Activated naive CD4-positive, alpha-beta T cell treated with anti-CD3 and anti-CD28 coated beads, Interleukin-2, amount 10 ng/mL, durations not matched to agents 7 days and 5 days (primary cell): ENCODE results near the gene RNF130.
"Not testable (repeated sequence)": the region's sequence is repeated elsewhere in the genome, so short reads cannot be mapped to it uniquely, and the experiment has no call there.

Experiments
- CTCF ChIA-PET: fragments of 350-600 bp; sonication (Branson Sonifier 250); formaldehyde crosslinking; loops from one replicate; lab custom pipeline; 2021; ENCODE audit warnings: antibody characterized with exemption; lab: Charles Lee
- DNase-seq: peaks from one replicate; pipeline ENCODE4 v3.0.0-alpha.2; 2020
- H3K27ac Mint-ChIP-seq: one replicate; pipeline ENCODE4 v1.8.0; 2021; ENCODE audit warnings: mild to moderate bottlenecking, moderate library complexity, mixed read lengths
- H3K27me3 Mint-ChIP-seq: one replicate; pipeline ENCODE4 v1.8.0; 2021; ENCODE audit warnings: mild to moderate bottlenecking, mixed read lengths
- H3K36me3 Mint-ChIP-seq: one replicate; pipeline ENCODE4 v1.8.0; 2021; ENCODE audit warnings: mixed read lengths
- H3K4me1 Mint-ChIP-seq: one replicate; pipeline ENCODE4 v1.8.0; 2021; ENCODE audit warnings: mixed read lengths
- H3K4me3 Mint-ChIP-seq: one replicate; pipeline ENCODE4 v1.8.0; 2021; ENCODE audit warnings: mild to moderate bottlenecking, moderate library complexity, mixed read lengths
- H3K9me3 Mint-ChIP-seq: one replicate; pipeline ENCODE4 v1.8.0; 2021; ENCODE audit warnings: mixed read lengths

The RNF130 gene

GRCh38 chr5:180012316-180012715, 59.2 kb downstream of the RNF130 start:
- CTCF ChIA-PET: no interaction called here
- H3K27ac Mint-ChIP-seq: no peak overlapping the region

GRCh38 chr5:180010636-180011035, 60.9 kb downstream of the RNF130 start:
- H3K27me3 Mint-ChIP-seq: no peaks in the 10 kb centered on the region
- no peaks in the 10 kb centered on the region for H3K36me3 Mint-ChIP-seq
- CTCF ChIA-PET: no interaction called here
- no peak for DNase-seq
- H3K4me3 Mint-ChIP-seq: no peak overlapping the region
- peaks cover 17% of the 10 kb centered on the region for H3K4me1 Mint-ChIP-seq
- no peaks in the 10 kb centered on the region for H3K9me3 Mint-ChIP-seq
- no peak overlapping the region for H3K27ac Mint-ChIP-seq

More at GRCh38 chr5:180012316-180012715, 59.2 kb downstream of the RNF130 start:
- peaks cover under 1% of the 10 kb centered on the region for H3K4me1 Mint-ChIP-seq
- no peaks in the 10 kb centered on the region for H3K9me3 Mint-ChIP-seq
- no peaks in the 10 kb centered on the region for H3K36me3 Mint-ChIP-seq
- no peak overlapping the region for H3K4me3 Mint-ChIP-seq
- H3K27me3 Mint-ChIP-seq: no peaks in the 10 kb centered on the region
- no peak for DNase-seq

DNA sequence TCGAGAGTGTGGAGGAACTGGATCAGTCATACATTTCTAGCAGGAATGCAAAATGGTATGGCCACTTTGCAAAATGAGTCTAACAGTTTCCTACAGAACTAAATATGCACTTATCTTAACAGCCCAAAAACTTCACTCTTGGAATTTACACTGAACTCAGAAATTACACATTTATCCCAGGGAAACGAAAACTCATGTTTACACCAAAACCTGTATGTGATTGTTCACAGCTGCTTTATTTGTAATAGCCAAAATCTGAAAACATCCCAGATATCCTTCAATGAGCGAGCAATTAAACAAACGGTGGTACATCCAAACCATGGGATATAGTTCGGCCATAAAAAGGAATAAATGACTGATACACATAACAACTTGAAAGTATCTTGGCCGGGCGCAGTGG, 62.0 kb downstream of the RNF130 start:
- CTCF ChIA-PET: interaction anchor here (0.6 kb wide), 1 partner anchor 205 kb away, joined by 3 read pairs; no protein-coding TSS in a partner anchor
- H3K27ac Mint-ChIP-seq: no peak overlapping the region
- no peak overlapping the region for H3K4me3 Mint-ChIP-seq

GRCh38 chr5:180008433-180008832, 63.1 kb downstream of the RNF130 start:
- H3K27ac Mint-ChIP-seq: no peak overlapping the region
- no peak overlapping the region for H3K4me3 Mint-ChIP-seq
- no peaks in the 10 kb centered on the region for H3K27me3 Mint-ChIP-seq
- peaks cover 19% of the 10 kb centered on the region for H3K4me1 Mint-ChIP-seq
- DNase-seq: no peak
- CTCF ChIA-PET: no interaction called here
- H3K36me3 Mint-ChIP-seq: no peaks in the 10 kb centered on the region
- H3K9me3 Mint-ChIP-seq: no peaks in the 10 kb centered on the region

More for the DNA sequence above, 62.0 kb downstream of the RNF130 start:
- Mint-ChIP-seq H3K36me3 (no peaks in the 10 kb centered on the region), H3K9me3 (no peaks in the 10 kb centered on the region), H3K27me3 (no peaks in the 10 kb centered on the region), H3K4me1 (peaks cover 19% of the 10 kb centered on the region)
- DNase-seq: no peak

- CTCF ChIA-PET: no interaction called here
- no peak overlapping the region for H3K4me3 Mint-ChIP-seq
- H3K9me3 Mint-ChIP-seq: no peaks in the 10 kb centered on the region
- peaks cover 19% of the 10 kb centered on the region for H3K4me1 Mint-ChIP-seq
- H3K27ac Mint-ChIP-seq: no peak overlapping the region
- no peaks in the 10 kb centered on the region for H3K36me3 Mint-ChIP-seq
- DNase-seq: no peak
- no peaks in the 10 kb centered on the region for H3K27me3 Mint-ChIP-seq
Measured at GRCh38 chr5:180007582-180007981, 64.0 kb downstream of the RNF130 start.

DNA sequence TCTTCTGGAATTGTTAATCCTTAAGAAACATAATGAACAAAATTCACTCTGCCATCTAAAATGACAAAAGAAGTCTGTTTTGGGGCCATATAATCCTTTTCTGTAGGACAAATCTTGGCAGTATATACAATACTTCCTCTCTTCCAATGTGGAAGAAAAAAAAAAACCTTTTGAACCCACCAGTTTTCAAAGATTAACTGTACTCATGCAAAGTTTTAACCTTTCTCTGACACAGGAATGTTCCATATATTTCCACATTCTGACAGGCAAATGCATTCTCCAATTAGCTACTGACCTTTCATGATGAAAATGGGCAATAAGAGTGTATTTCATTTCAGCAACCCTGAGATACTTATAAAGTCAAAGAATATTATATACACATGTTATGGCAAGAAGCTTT, 65.4 kb downstream of the RNF130 start:
- CTCF ChIA-PET: no interaction called here
- no peak for DNase-seq
- no peaks in the 10 kb centered on the region for H3K36me3 Mint-ChIP-seq
- H3K27ac Mint-ChIP-seq: no peak overlapping the region
- H3K4me1 Mint-ChIP-seq: peaks cover 19% of the 10 kb centered on the region
- H3K9me3 Mint-ChIP-seq: no peaks in the 10 kb centered on the region
- no peaks in the 10 kb centered on the region for H3K27me3 Mint-ChIP-seq
- H3K4me3 Mint-ChIP-seq: no peak overlapping the region

DNA sequence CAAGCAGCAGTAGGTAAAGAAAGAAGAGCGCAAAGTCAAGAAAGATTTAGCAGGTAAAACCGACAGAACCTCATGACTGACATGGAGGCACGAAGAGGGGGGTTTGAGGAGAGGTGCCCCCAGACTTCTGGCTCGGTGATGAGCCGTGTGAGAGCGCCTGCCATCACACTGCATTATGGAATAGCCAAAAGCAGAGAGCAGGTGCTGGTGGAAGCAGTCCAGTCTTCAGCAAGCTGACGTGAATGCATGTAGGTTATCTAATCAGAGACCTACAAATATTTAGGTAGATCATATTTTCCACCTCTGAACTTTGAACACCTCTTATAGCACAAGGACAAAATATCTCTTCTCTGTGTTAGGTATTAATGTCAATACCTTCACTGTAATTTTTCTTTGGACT, 68.4 kb downstream of the RNF130 start:
- no peaks in the 10 kb centered on the region for H3K27me3 Mint-ChIP-seq
- no peak for DNase-seq
- CTCF ChIA-PET: no interaction called here
- no peak overlapping the region for H3K27ac Mint-ChIP-seq
- H3K4me3 Mint-ChIP-seq: no peak overlapping the region
- H3K9me3 Mint-ChIP-seq: peaks cover under 1% of the 10 kb centered on the region
- H3K36me3 Mint-ChIP-seq: no peaks in the 10 kb centered on the region
- peaks cover 19% of the 10 kb centered on the region for H3K4me1 Mint-ChIP-seq

GRCh38 chr5:180001742-180002141, 69.8 kb downstream of the RNF130 start:
- Mint-ChIP-seq H3K27ac (no peak overlapping the region), H3K4me1 (peaks cover 12% of the 10 kb centered on the region), H3K36me3 (no peaks in the 10 kb centered on the region), H3K4me3 (no peak overlapping the region), H3K27me3 (no peaks in the 10 kb centered on the region), H3K9me3 (peaks cover 2% of the 10 kb centered on the region)
- no peak for DNase-seq
- CTCF ChIA-PET: no interaction called here

DNA sequence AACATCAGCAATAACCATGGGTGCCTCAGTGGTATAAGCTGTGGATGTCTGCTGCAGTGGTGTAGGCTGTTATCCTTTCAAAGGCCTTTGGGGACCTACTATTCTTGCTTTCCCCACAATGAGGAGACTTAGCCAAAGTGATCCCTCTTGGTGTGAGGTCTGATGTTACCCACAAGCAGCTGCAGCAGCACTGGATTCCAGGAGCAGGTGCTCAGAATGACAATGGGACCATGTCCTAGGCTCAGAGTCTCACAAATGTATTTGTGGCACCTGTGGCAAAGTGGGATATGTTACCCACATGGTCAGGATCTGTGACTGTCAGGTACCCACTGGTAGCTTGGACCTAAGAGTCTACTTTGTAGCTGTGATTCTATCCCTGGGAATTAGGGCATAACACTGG, 70.4 kb downstream of the RNF130 start:
- no peaks in the 10 kb centered on the region for H3K36me3 Mint-ChIP-seq
- CTCF ChIA-PET: no interaction called here
- H3K4me1 Mint-ChIP-seq: peaks cover 6% of the 10 kb centered on the region
- DNase-seq: no peak
- no peak overlapping the region for H3K4me3 Mint-ChIP-seq
- no peak overlapping the region for H3K27ac Mint-ChIP-seq
- peaks cover 2% of the 10 kb centered on the region for H3K9me3 Mint-ChIP-seq
- H3K27me3 Mint-ChIP-seq: no peaks in the 10 kb centered on the region

DNA sequence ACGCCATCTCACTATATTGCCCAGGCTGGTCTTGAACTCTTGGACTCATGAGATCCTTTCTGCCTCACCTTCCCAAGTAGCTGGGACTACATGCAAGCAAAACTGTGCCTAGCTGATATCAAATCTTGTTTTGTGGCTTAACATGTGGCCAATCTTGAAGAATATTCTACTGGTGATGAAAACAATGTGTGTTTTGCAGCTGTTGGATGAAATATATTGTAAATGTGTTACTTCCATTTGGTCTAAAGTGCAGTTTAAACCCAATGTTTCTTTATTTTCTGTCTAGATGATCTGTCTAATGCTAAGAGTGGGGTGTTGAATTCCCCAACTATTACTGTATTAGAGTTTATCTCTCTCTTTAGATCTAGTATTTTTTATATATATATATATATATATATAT, 73.1 kb downstream of the RNF130 start:
- Mint-ChIP-seq H3K9me3 (peaks cover 4% of the 10 kb centered on the region), H3K4me3 (no peak overlapping the region), H3K27ac (no peak overlapping the region), H3K4me1 (no peaks in the 10 kb centered on the region), H3K36me3 (peaks cover 1% of the 10 kb centered on the region), H3K27me3 (no peaks in the 10 kb centered on the region)
- DNase-seq: no peak
- CTCF ChIA-PET: no interaction called here

- peaks cover 1% of the 10 kb centered on the region for H3K36me3 Mint-ChIP-seq
- H3K4me3 Mint-ChIP-seq: no peak overlapping the region
- CTCF ChIA-PET: interaction anchor here (1.0 kb wide), 1 partner anchor 96 kb away, joined by 3 read pairs; no protein-coding TSS in a partner anchor
- no peaks in the 10 kb centered on the region for H3K4me1 Mint-ChIP-seq
- DNase-seq: no peak
- H3K27me3 Mint-ChIP-seq: no peaks in the 10 kb centered on the region
- no peak overlapping the region for H3K27ac Mint-ChIP-seq
- H3K9me3 Mint-ChIP-seq: peaks cover 4% of the 10 kb centered on the region
Measured at GRCh38 chr5:179994583-179995323, 76.8 kb downstream of the RNF130 start.

DNA sequence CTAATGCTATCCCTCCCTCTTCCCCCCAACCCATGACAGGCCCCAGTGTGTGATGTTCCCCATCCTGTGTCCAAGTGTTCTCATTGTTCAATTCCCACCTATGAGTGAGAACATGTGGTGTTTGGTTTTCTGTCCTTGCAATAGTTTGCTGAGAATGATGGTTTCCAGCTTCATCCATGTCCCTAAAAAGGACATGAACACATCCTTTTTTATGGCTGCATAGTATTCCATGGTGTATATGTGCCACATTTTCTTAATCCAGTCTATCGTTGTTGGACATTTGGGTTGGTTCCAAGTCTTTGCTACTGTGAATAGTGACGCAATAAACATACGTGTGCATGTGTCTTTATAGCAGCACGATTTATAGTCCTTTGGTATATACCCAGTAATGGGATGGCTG, 78.7 kb downstream of the RNF130 start:
- H3K27me3 Mint-ChIP-seq, DNase-seq, CTCF ChIA-PET, H3K27ac Mint-ChIP-seq, H3K36me3 Mint-ChIP-seq, H3K4me3 Mint-ChIP-seq, H3K4me1 Mint-ChIP-seq, H3K9me3 Mint-ChIP-seq: not testable (repeated sequence)

GRCh38 chr5:179991106-179991505, 80.5 kb downstream of the RNF130 start:
- peaks cover 1% of the 10 kb centered on the region for H3K36me3 Mint-ChIP-seq
- peaks cover 2% of the 10 kb centered on the region for H3K9me3 Mint-ChIP-seq
- no peaks in the 10 kb centered on the region for H3K4me1 Mint-ChIP-seq
- DNase-seq: no peak
- CTCF ChIA-PET: no interaction called here
- H3K27ac Mint-ChIP-seq: no peak overlapping the region
- no peak overlapping the region for H3K4me3 Mint-ChIP-seq
- no peaks in the 10 kb centered on the region for H3K27me3 Mint-ChIP-seq

DNA sequence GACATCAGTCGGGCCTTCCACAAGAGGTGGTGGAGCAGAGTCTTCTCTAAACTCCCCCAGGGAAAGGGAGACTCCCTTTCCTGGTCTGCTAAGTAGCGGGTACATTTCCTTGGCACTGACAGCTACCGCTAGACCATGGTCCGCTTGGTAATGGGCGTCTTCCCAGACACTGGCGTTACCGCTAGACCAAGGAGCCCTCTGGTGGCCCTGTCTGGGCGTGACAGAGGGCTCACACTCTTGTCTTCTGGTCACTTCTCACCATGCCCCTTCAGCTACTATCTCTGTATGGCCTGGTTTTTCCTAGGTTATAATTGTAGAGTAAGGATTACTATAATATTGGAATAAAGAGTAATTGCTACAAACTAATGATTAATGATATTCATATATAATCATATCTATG, 81.0 kb downstream of the RNF130 start:
- H3K4me1 Mint-ChIP-seq, H3K36me3 Mint-ChIP-seq, H3K27ac Mint-ChIP-seq, H3K4me3 Mint-ChIP-seq, H3K9me3 Mint-ChIP-seq, H3K27me3 Mint-ChIP-seq, CTCF ChIA-PET, DNase-seq: not testable (repeated sequence)

DNA sequence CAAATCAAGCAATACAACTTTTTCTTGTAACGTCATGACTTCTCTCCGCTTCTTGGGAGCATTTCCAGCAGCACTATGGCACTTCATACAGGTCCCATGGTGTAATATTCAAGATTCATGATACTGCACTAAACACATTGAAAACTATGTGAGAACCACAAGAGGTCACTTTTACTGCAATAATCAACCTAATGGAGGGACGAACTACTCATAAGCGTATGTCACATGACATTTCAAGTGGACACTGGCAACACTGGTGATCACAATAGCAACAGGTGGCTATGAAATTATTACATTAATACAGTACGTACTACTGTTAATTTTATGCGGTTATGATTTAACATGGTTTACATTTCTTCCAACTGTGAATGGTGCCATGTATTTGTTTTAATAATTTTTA, 85.2 kb downstream of the RNF130 start:
- Mint-ChIP-seq H3K27ac (no peak overlapping the region), H3K9me3 (no peaks in the 10 kb centered on the region), H3K27me3 (no peaks in the 10 kb centered on the region), H3K36me3 (no peaks in the 10 kb centered on the region), H3K4me3 (no peak overlapping the region), H3K4me1 (no peaks in the 10 kb centered on the region)
- no peak for DNase-seq
- CTCF ChIA-PET: no interaction called here
